Measurements from ENCODE around the gene FANCI.

Gene FANCI

GRCh38 chr15:89305395-89305794 is 61.6 kb downstream of the FANCI start:
- no peak for DNase-seq (ENCODE audit: low read depth in 1 of 2, low spot score in 1 of 2)

GRCh38 chr15:89307046-89307587 is 63.3 kb downstream of the FANCI start:
- no peak for DNase-seq (ENCODE audit: low read depth in 1 of 2, low spot score in 1 of 2)

- no peak for DNase-seq (ENCODE audit: low read depth in 1 of 2, low spot score in 1 of 2)
These were observed 64.0 kb downstream of the FANCI start for GRCh38 chr15:89307791-89308190.

GRCh38 chr15:89308236-89308635 is 64.5 kb downstream of the FANCI start:
- no peak for DNase-seq (ENCODE audit: low read depth in 1 of 2, low spot score in 1 of 2)

GRCh38 chr15:89309993-89310392 is 66.2 kb downstream of the FANCI start:
- DNase-seq (ENCODE audit: low read depth in 1 of 2, low spot score in 1 of 2), result no peak

- DNase-seq (ENCODE audit: low read depth in 1 of 2, low spot score in 1 of 2), result no peak
These were observed 71.7 kb downstream of the FANCI start for GRCh38 chr15:89315375-89315929.

- DNase-seq (ENCODE audit: low read depth in 1 of 2, low spot score in 1 of 2), result no peak
These were observed 72.7 kb downstream of the FANCI start for GRCh38 chr15:89316504-89316903.

GRCh38 chr15:89317186-89317720 is 73.5 kb downstream of the FANCI start:
- no peak for DNase-seq (ENCODE audit: low read depth in 1 of 2, low spot score in 1 of 2)

- DNase-seq (ENCODE audit: low read depth in 1 of 2, low spot score in 1 of 2), result no peak
These were observed 75.9 kb downstream of the FANCI start for GRCh38 chr15:89319678-89320077.

- no peak for DNase-seq (ENCODE audit: low read depth in 1 of 2, low spot score in 1 of 2)
These were observed 76.4 kb downstream of the FANCI start for GRCh38 chr15:89320200-89320599.

GRCh38 chr15:89321521-89322410 is 78.0 kb downstream of the FANCI start:
- DNase-seq (ENCODE audit: low read depth in 1 of 2, low spot score in 1 of 2), result no peak

GRCh38 chr15:89322822-89323221 is 79.0 kb downstream of the FANCI start:
- no peak for DNase-seq (ENCODE audit: low read depth in 1 of 2, low spot score in 1 of 2)

- no peak for DNase-seq (ENCODE audit: low read depth in 1 of 2, low spot score in 1 of 2)
These were observed 80.0 kb downstream of the FANCI start for GRCh38 chr15:89323825-89324224.

- DNase-seq (ENCODE audit: low read depth in 1 of 2, low spot score in 1 of 2), result no peak
These were observed 81.4 kb downstream of the FANCI start for GRCh38 chr15:89325039-89325803.

- no peak for DNase-seq (ENCODE audit: low read depth in 1 of 2, low spot score in 1 of 2)
These were observed 82.5 kb downstream of the FANCI start for GRCh38 chr15:89326316-89326715.

GRCh38 chr15:89327113-89327512 is 83.3 kb downstream of the FANCI start:
- DNase-seq (ENCODE audit: low read depth in 1 of 2, low spot score in 1 of 2), result no peak

- DNase-seq (ENCODE audit: low read depth in 1 of 2, low spot score in 1 of 2), result no peak
These were observed 84.8 kb downstream of the FANCI start for GRCh38 chr15:89328398-89329254.

- no peak for DNase-seq (ENCODE audit: low read depth in 1 of 2, low spot score in 1 of 2)
These were observed 85.7 kb downstream of the FANCI start for GRCh38 chr15:89329329-89330084.

- no peak for DNase-seq (ENCODE audit: low read depth in 1 of 2, low spot score in 1 of 2)
These were observed 86.3 kb downstream of the FANCI start for GRCh38 chr15:89330119-89330518.
